ENCODE measurements around the gene VPS72.

GRCh38 chr1:151237678-151238466 is 47.9 kb upstream of the VPS72 start:
- TF ChIP-seq ZC3H10 (CRISPR knock-in tag; IDR thresholded peaks at IDR 0.05) = no peak
- TF ChIP-seq TOX (CRISPR knock-in tag; IDR thresholded peaks at IDR 0.05; ENCODE audit: borderline replicate concordance) = no peak
- TF ChIP-seq ZFP30 (CRISPR knock-in tag; IDR thresholded peaks at IDR 0.05) = no peak
- TF ChIP-seq BACH2 (CRISPR knock-in tag; IDR thresholded peaks at IDR 0.05; ENCODE audit: borderline replicate concordance) = no peak
